Iris pigment epithelial cell (primary cell): ENCODE data around the gene COX20.
"Not testable (repeated sequence)": the region's sequence is repeated elsewhere in the genome, so short reads cannot be mapped to it uniquely, and the experiment has no call there.

Source experiments
- DNase-seq: peaks from one replicate; pipeline ENCODE4 v3.0.0-alpha.2; 2011; ENCODE audit warnings: low read depth

COX20 gene

DNA sequence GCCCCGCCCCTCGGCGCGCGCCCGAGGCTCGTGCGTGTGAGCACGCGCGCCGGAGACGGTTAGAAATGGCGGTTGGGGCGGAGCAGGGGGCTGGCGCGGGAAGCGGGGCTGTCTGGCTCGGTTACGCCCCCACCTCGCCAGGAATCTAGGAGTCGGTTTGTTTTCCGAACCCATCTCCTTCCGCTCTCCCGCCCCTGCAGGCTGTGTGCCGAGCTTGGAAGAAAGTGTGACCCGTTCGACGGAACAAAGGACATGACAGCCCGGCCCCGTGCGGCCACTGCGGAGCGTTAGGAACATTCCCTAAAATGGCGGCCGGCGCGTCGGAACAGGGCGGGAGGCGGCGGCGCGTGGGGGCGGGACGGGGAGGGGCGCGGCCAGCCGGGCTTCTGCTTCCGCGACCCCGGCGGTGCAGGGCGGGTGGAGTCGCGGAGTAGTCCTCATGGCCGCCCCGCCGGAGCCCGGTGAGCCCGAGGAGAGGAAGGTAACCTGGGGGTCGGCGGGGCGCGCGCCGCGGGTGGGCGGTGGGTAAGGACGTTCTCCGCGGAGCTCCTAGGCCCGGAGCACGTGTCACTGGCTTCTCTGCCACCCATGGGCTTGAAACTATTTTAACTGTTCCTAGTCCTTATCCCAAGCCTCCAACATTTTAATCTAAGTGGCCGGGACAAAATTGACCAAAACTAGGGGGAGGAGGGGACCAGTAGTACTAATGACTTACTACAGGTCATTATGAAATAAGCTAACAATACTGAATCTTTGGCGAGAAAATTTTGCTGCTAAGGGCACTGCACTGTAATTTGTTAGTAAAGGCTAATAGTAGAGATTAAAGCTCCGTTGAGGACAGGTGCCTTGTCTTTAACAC, at the start of gene COX20:
Gene COX20, plus strand, starts transcription at position 383 of the 859 bp plus-strand sequence. Its CDS starts 57 bp downstream, at position 440.
- DNase-seq, result peak; percentile 87

GRCh38 chr1:244788493-244789275, 46.8 kb upstream of the COX20 start:
- DNase-seq, result no peak

- no peak for DNase-seq
These were observed 46.2 kb upstream of the COX20 start for GRCh38 chr1:244789276-244789580.

DNA sequence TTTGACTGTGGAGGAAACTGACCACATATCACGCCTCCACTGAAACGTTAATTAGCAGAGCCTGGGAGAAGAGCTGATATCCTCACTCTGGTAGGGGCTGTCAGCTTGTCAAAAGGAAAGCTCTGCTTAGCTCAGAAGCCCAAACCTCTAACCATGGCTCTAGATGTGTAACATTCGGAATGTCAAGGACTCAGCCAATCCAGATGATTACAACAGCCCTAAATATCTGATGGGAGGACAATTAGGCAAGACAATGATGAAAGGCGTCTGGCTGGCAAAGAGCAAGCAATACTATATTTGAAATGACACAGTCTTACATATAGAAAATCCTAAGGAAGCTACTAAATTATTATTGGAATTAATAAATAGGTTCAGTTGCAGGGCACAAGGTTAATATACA, 45.7 kb upstream of the COX20 start:
- DNase-seq, result peak; percentile 22

GRCh38 chr1:244791061-244791460, 44.4 kb upstream of the COX20 start:
- no peak for DNase-seq

DNA sequence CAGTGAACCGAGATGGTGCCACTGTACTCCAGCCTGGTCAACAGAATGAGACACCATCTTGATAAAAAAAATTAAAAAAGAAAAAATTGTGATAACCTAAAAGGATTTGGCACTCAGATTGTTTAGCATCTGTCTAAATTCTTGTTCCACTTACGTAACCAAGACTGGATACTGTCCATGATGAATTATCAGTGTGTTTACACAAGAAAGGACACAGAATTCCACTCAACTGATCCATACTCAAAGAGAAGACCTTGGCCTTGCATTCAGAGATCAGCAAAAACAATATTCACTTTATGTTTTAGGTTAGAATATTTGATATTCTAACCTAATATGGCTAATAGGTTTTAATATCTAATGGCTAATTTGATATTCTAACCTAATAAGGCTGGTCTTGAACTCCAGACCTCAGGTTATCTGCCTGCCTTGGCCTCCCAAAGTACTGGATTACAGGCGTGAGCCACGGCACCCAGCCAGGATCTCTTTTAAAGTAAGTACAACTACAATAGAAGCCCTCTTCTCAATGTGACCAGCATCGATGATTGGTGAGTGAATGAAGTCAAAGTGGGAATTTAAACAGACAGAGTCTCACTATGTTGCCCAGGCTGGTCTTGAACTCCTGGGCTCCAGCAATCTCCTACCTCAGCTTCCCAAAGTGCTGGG, 43.1 kb upstream of the COX20 start:
- DNase-seq, result peak; percentile 85

DNA sequence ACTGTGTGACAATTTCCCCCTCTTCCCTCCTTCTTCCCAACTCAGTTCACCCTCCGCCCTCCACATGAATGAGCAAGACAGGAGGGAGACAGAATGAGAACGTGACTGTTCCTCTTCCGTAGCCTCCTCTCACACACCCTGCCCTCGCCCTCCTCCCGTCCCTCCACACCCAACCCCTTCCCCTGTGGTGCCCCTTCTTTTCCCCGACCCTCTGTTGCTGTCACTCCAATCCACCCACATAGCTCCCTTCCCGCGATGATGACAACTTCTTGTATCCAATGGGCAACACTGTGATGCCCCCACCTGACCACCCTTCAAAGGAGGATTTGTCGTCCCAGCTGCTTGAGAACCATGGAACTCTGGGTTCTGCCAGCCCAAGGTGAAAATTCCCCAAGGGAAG, 41.4 kb upstream of the COX20 start:
- DNase-seq, result no peak

- not testable (repeated sequence) for DNase-seq
These were observed 40.9 kb upstream of the COX20 start for GRCh38 chr1:244794516-244794915.

GRCh38 chr1:244796719-244797406, 38.6 kb upstream of the COX20 start:
- peak; percentile 60 for DNase-seq

GRCh38 chr1:244800821-244801220, 34.6 kb upstream of the COX20 start:
- no peak for DNase-seq

DNA sequence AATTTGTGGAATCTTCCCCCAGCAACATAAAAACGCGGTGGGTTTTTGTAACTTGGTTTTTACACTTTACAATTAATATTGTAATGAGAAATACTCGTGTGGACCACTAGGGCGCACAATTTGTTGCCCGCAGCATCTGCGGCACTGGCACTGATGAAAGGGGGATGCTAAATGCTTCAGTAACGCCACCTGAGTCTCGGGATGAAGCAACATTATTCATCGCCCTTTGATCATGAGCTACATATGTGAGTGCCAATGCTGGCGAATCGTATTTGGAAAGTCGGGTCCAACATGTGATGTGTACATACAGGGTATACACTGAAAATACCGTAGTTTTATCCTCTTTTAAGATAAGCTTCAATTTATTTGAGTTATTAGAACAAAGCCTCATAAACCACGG, 34.2 kb upstream of the COX20 start:
- DNase-seq, result peak; percentile 16

DNA sequence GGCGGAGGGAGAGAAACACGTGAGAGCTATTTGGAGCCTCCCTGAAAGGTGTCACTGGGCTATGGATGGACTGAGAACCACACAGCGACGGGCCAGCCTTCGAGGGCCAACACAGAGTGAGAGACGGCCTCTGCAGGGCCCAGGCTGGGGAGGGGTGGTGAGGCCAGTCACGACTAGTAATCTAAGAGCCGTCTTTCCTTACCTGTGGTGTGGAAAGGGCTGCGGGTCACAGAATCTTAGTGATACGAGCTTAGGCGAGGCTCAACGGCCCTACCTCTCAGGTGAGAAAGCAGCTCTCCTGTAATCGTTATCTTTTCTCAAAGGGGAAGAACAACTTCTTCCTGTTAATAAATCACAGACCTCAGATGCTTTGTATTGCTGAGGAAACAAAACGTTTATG, 33.4 kb upstream of the COX20 start:
- DNase-seq, result no peak

DNA sequence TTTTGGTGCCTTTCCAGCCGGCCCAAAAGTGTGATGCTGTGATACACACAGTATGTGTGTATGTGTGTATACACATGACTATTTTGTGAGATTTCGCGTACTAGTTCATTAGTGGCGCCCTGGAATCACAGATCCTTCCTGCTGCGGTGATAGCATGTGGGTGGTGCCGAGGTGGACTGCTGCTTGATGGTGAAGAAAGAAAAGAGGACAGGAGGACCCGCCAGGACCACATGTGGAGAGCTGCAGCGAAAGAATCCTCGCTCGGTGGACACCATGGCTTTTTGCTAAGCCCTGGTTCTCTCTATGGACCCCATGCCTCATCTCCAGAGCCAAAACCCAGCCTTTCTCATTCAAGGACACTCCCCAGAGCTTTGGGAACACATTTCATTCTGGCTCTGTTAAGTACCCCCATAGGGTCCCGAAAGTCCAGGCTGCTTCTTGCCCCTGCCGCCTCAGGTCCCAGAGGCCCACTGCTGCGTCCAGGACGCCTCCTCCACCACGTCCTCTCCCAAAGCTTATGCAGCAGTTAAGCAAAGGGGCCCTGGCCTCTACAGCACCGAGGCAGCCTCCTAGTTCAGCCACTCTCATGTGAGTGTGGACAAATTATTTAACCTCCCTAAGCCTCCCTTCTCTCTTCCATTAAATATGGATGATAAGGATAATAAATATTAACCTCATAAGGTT, 32.8 kb upstream of the COX20 start:
- no peak for DNase-seq

- DNase-seq, result no peak
These were observed 30.6 kb upstream of the COX20 start for GRCh38 chr1:244804841-244805240.

DNA sequence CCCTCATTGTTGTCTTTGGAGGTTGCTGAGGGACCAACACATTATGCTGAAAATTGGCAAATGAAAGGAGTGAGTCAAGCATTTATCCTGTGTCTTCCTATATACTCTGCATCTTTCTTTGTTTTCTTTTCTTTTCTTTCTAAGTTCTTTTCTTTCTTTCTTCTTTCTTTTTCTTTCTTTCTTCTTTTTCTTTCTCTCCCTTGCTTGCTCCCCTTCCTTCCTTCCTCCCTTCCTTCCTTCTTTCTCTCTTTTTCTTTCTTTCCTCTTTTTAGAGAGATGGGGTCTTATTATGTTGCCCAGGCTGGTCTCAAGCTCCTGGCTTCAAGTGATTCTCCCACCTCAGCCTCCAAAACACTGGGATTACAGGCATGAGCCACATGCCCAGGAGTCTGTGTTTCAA, 28.3 kb upstream of the COX20 start:
- no peak for DNase-seq

- DNase-seq, result no peak
These were observed 25.2 kb upstream of the COX20 start for GRCh38 chr1:244810221-244810620.

DNA sequence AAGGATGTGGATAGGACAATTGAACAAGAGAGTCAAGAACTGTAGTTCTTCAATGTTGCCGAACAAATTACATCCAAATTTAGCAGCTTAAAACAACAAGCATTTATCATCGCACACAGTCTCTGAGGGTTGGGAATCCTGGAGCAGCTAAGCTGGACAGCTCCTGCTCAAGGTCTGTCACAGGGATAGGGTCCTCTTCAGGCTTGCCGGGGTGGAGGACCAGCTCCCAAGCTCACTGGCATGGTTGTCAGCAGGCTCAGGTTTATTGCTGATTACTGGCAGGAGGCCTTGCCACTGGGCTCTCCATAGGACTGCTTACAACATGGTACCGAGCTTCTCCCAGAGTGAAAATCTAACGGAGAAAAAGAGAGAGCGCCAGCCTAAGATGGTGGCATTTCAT, 22.1 kb upstream of the COX20 start:
- no peak for DNase-seq

GRCh38 chr1:244815600-244816099, 19.8 kb upstream of the COX20 start:
- no peak for DNase-seq

DNA sequence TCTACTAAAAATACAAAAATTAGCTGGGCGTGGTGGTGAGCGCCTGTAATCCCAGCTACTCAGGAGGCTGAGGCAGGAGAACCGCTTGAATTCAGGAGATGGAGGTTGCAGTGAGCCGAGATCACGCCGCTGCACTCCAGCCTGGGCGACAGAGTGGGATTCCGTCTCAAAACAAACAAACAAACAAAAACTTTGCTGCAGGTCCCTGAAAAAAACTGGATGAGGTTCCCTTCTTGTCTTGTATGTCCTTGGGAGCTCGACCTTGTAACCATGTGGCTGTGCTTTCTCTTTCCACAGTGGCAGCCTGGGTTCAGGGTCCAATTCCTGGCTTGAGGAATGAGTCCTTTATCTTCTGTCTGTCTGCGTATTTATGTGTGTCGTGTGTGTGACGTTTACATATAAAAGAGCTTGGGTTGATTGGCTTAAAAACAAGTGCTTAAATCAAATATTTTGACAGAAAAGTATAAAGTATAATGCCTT, 18.0 kb upstream of the COX20 start:
- DNase-seq, result no peak

GRCh38 chr1:244820131-244820530, 15.3 kb upstream of the COX20 start:
- no peak for DNase-seq

DNA sequence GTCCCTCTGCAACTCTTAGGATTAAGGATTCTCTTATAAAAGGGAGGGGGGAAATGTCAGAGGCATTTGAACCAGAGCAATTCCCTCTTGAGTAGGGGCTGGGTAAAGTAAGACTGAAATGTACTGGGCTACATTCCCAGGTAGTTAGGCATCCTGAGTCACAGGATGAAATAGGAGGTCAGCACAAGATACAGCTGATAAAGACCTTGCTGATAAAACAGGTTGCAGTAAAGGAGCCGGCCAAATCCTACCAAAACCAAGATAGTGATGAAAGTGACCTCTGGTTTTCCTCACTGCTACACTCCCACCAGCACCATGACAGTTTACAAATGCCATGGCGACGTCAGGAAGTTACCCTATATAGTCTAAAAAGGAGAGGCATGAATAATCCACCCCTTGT, 14.3 kb upstream of the COX20 start:
- DNase-seq, result no peak
